OCI-LY3 (cell line): Measurements from ENCODE around the gene SMCO4.
A peak's percentile ranks its signal among the peaks of the same experiment; 100 is the strongest.

ENCODE experiments used
- H2AFZ ChIP-seq: fragments of 200-600, 300-600 bp; shearing (Covaris generic); 2 replicates; pipeline ENCODE4 v1.6.0; 2014; ENCODE audit warnings: antibody characterized with exemption, low read depth, low read length
- H3K27ac ChIP-seq: fragments of 200-600, 300-600 bp; sonication (generic); 2 replicates; pipeline ENCODE4 v1.5.1; 2014; ENCODE audit warnings: mild to moderate bottlenecking, low read length, moderate library complexity, mixed read lengths
- H3K27me3 ChIP-seq: fragments of 200-600, 300-600 bp; sonication (generic); 2 replicates; pipeline ENCODE4 v1.6.1; 2014; ENCODE audit warnings: low read depth, low read length, mixed read lengths
- H3K36me3 ChIP-seq: fragments of 200-600, 300-600 bp; sonication (generic); replicated peaks from 2 replicates; pipeline ENCODE3; 2014; ENCODE audit warnings: low read depth, low read length, mixed read lengths
- H3K4me1 ChIP-seq: fragments of 300-600, 200-600 bp; sonication (generic); 2 replicates; pipeline ENCODE4 v1.6.1; 2014; ENCODE audit warnings: low read length, mixed read lengths
- H3K4me2 ChIP-seq: fragments of 200-600, 300-600 bp; sonication (generic); 2 replicates; pipeline ENCODE4 v1.6.1; 2014; ENCODE audit warnings: low read length, mixed read lengths
- H3K4me3 ChIP-seq: fragments of 300-600, 200-600 bp; sonication (generic); 2 replicates; pipeline ENCODE4 v1.5.1; 2014; ENCODE audit warnings: antibody characterized with exemption, mild to moderate bottlenecking, low read length, moderate library complexity
- H3K79me2 ChIP-seq: fragments of 300-600, 200-600 bp; shearing (Covaris generic); 2 replicates; pipeline ENCODE4 v1.6.1; 2014; ENCODE audit warnings: mild to moderate bottlenecking, low read length, mixed read lengths
- H3K9ac ChIP-seq: fragments of 300-600, 200-600 bp; shearing (Covaris generic); 2 replicates; pipeline ENCODE4 v1.6.0; 2014; ENCODE audit warnings: mild to moderate bottlenecking, low read length, moderate library complexity
- H3K9me3 ChIP-seq: fragments of 200-600, 300-600 bp; shearing (Covaris generic); 2 replicates; pipeline ENCODE4 v1.6.1; 2014; ENCODE audit warnings: low read length, mixed read lengths; ENCODE audit not compliant: insufficient read depth
- H4K20me1 ChIP-seq: fragments of 200-600, 300-600 bp; sonication (generic); 2 replicates; pipeline ENCODE4 v1.6.1; 2016; ENCODE audit warnings: low read length, mixed read lengths; ENCODE audit not compliant: insufficient read depth
- EZH2phosphoT487 ChIP-seq: fragments of 200-600 bp; shearing (Covaris generic); IDR thresholded peaks from 2 replicates; pipeline ENCODE4 v1.6.1; 2018; ENCODE audit warnings: antibody characterized with exemption, mixed run types, low read depth
- TF ChIP-seq, protein P1 (sequence below): fragments of 200-600, 300-600 bp; sonication (generic); IDR thresholded peaks from 2 replicates; pipeline ENCODE4 v1.5.1; 2014; ENCODE audit warnings: antibody characterized with exemption, low read length, low read depth

The SMCO4 gene

DNA sequence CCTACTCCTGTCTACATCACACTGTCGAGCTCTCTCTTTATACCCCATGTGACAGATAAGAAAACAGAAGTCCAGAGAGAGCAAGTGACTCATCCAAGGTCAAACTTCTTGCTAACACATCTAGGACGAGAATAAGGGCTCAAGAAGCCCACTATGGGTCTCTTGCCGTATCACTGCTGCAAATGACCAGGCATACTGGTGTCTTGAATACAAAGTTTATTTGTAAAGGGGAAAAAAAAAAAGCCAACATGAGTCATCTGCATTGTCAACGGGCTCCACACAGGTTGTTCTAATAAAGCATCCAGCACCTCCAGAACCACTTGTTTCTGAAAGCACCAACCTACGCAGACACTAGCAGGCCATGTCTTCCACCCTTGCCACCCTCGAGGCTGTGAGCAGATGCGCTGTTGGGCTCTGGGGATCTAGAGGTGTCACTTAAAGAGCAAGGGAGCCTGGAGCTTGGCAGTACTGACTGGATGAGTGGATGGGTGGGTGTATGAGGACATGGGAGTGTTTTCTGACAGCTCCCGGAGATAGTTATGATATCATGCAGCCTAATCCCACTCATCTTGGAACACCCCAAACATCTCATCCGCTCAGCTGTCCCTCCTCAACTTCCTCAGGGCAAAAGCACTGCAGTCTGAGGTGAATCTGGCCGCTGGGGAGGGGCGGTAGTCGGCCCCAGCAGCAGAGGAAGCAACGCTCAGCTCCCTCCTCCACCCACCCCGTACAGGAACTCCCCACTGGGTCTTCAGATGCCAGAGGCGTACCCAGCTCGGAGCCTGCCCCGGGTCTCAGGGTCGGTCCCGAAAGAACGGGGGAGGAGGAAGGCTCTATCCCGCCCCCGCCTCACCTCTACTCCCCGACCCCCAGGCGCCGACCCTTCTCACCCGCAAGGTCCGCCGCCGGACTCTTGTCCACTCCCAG is 1.0 kb downstream of the SMCO4 start:
- Histone ChIP-seq H3K36me3 (no peaks in the 10 kb centered on the region), H4K20me1 (peaks cover 15% of the 10 kb centered on the region), H3K4me1 (peaks cover 26% of the 10 kb centered on the region), H3K27me3 (no peaks in the 10 kb centered on the region), H3K4me3 (peak overlapping the region; percentile 88), H3K79me2 (peaks cover 45% of the 10 kb centered on the region), H2AFZ (peak overlapping the region; percentile 84), H3K4me2 (peak overlapping the region; percentile 97), H3K9me3 (no peaks in the 10 kb centered on the region), H3K9ac (peak overlapping the region; percentile 91), H3K27ac (peak overlapping the region; percentile 49)
- TF ChIP-seq, protein P1, sequence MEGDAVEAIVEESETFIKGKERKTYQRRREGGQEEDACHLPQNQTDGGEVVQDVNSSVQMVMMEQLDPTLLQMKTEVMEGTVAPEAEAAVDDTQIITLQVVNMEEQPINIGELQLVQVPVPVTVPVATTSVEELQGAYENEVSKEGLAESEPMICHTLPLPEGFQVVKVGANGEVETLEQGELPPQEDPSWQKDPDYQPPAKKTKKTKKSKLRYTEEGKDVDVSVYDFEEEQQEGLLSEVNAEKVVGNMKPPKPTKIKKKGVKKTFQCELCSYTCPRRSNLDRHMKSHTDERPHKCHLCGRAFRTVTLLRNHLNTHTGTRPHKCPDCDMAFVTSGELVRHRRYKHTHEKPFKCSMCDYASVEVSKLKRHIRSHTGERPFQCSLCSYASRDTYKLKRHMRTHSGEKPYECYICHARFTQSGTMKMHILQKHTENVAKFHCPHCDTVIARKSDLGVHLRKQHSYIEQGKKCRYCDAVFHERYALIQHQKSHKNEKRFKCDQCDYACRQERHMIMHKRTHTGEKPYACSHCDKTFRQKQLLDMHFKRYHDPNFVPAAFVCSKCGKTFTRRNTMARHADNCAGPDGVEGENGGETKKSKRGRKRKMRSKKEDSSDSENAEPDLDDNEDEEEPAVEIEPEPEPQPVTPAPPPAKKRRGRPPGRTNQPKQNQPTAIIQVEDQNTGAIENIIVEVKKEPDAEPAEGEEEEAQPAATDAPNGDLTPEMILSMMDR, result no peak
- no peak for TF ChIP-seq EZH2phosphoT487

DNA sequence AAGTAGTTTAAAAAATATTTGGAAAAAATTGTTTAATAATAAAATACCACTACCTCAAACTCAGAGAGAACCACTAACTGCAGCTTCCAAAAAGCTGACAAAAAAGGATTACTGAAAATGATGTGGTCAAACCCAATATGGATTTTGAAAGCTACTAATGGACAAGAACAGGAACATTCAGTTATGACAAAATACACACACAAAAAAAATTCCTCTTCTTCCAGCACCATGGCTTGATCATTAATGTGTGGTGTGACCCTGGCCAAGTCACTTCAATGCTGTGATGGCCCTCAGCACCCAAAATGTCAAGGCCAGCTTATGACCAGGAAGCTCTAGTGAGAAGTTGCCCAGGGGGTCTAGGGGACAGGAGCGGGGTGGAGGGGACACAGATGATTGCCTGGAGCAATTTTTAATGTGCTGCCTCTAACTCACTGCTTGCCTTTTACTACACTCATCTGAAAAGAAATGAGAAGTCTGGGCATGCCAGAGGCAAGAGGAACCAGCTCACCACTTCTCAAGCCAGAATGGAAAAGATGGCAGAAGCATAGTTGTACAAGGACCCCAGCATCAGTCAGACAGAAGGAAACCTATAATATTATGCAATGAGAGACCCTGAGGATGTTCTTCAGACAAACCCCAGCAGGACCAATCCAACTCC is 2.2 kb downstream of the SMCO4 start:
- no peaks in the 10 kb centered on the region for H3K36me3 ChIP-seq
- H3K4me2 ChIP-seq, result 0 out of 2 replicates have a peak overlapping the region, but pooled peaks have one; percentile 97
- no peak overlapping the region for H3K4me3 ChIP-seq
- no peak overlapping the region for H3K27ac ChIP-seq
- H3K9ac ChIP-seq, result no peak overlapping the region
- H2AFZ ChIP-seq, result no peak overlapping the region
- H3K27me3 ChIP-seq, result no peaks in the 10 kb centered on the region
- no peaks in the 10 kb centered on the region for H3K9me3 ChIP-seq
- H3K4me1 ChIP-seq, result peaks cover 30% of the 10 kb centered on the region
- H4K20me1 ChIP-seq, result peaks cover 26% of the 10 kb centered on the region
- peaks cover 55% of the 10 kb centered on the region for H3K79me2 ChIP-seq
- no peak for TF ChIP-seq EZH2phosphoT487
- TF ChIP-seq, protein P1, result no peak

DNA sequence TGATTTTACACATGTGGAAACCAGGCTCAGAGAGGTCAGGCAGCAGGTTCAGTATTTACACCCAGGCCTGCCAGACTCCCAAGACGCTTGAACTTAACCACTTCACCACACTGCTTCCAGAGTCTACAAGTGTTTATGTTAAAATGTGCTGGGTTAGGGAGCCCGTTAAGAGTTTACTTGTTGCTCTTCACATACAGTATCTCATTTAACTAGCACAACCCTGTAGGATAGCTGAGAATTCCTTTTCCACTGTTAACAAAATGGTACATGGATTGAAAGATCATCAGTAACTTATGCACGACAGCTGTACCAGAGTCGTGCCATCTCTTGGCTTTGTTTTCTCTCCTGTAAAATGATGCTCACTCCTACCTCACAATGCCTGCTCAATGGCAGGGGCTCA is 2.9 kb downstream of the SMCO4 start:
- Histone ChIP-seq H3K9ac (no peak overlapping the region), H3K4me3 (no peak overlapping the region), H4K20me1 (peaks cover 28% of the 10 kb centered on the region), H3K79me2 (peaks cover 58% of the 10 kb centered on the region), H3K4me2 (no peak overlapping the region), H2AFZ (no peak overlapping the region), H3K27ac (no peak overlapping the region), H3K36me3 (no peaks in the 10 kb centered on the region), H3K4me1 (peaks cover 31% of the 10 kb centered on the region), H3K9me3 (no peaks in the 10 kb centered on the region), H3K27me3 (no peaks in the 10 kb centered on the region)
- TF ChIP-seq, protein P1, result no peak
- TF ChIP-seq EZH2phosphoT487, result no peak

DNA sequence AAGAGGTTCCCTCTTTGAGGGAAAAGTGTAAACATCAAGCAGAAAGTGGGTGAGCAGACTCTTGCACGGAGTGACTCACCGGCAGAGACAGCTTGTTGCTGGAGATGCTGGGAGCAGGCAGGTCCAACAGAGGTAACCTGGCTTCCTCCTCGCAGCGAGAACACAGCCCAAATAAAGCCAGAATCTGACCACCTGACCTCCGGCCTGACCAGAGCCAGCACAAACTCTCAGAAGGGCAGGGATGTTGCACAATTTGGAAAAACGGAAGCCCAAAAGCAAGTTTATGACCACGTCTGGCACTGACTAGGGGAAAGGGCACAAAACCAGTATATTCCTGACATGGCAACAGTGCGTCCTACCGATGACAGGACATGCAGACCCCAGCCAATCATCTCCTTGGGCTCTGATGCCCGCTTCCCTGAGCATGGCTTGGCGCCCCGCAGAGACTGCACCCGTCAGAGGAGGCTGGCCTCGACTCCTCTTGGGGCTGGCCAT is 5.4 kb downstream of the SMCO4 start:
- Histone ChIP-seq H3K4me3 (no peak overlapping the region), H3K36me3 (peaks cover 6% of the 10 kb centered on the region), H3K27ac (no peak overlapping the region), H3K4me1 (peaks cover 20% of the 10 kb centered on the region), H2AFZ (no peak overlapping the region), H3K9ac (no peak overlapping the region), H3K79me2 (peaks cover 73% of the 10 kb centered on the region), H4K20me1 (peaks cover 37% of the 10 kb centered on the region), H3K9me3 (no peaks in the 10 kb centered on the region), H3K27me3 (no peaks in the 10 kb centered on the region), H3K4me2 (no peak overlapping the region)
- TF ChIP-seq, protein P1, result no peak
- no peak for TF ChIP-seq EZH2phosphoT487
